ENCODE measurements around the gene ZDHHC24.

The ZDHHC24 gene

GRCh38 chr11:66550887-66551286 is 5.0 kb upstream of the ZDHHC24 start:
- no peak for TF ChIP-seq CTCF (conservative IDR thresholded peaks at IDR 0.05; ENCODE audit: low read depth, low read length)
- DNase-seq (ENCODE audit: low read depth) = no peak
- no peak overlapping the region for H3K4me3 ChIP-seq (ENCODE audit: low read length)

GRCh38 chr11:66549696-66550095 is 3.8 kb upstream of the ZDHHC24 start:
- no peak for TF ChIP-seq CTCF (conservative IDR thresholded peaks at IDR 0.05; ENCODE audit: low read depth, low read length)
- no peak for DNase-seq (ENCODE audit: low read depth)
- no peak overlapping the region for H3K4me3 ChIP-seq (ENCODE audit: low read length)

GRCh38 chr11:66548774-66549630 is 3.2 kb upstream of the ZDHHC24 start:
- no peak for DNase-seq (ENCODE audit: low read depth)
- no peak for TF ChIP-seq CTCF (conservative IDR thresholded peaks at IDR 0.05; ENCODE audit: low read depth, low read length)
- H3K4me3 ChIP-seq (ENCODE audit: low read length) = no peak overlapping the region

GRCh38 chr11:66548041-66548440 is 2.2 kb upstream of the ZDHHC24 start:
- H3K4me3 ChIP-seq (ENCODE audit: low read length) = no peak overlapping the region
- DNase-seq (ENCODE audit: low read depth) = no peak
- TF ChIP-seq CTCF (conservative IDR thresholded peaks at IDR 0.05; ENCODE audit: low read depth, low read length) = no peak

- no peak for DNase-seq (ENCODE audit: low read depth)
- TF ChIP-seq CTCF (conservative IDR thresholded peaks at IDR 0.05; ENCODE audit: low read depth, low read length) = no peak
- H3K4me3 ChIP-seq (ENCODE audit: low read length) = no peak overlapping the region
Observed at GRCh38 chr11:66547662-66548009, 1.8 kb upstream of the ZDHHC24 start.

- no peak for DNase-seq (ENCODE audit: low read depth)
- no peak overlapping the region for H3K4me3 ChIP-seq (ENCODE audit: low read length)
- no peak for TF ChIP-seq CTCF (conservative IDR thresholded peaks at IDR 0.05; ENCODE audit: low read depth, low read length)
Observed at GRCh38 chr11:66546966-66547661, 1.3 kb upstream of the ZDHHC24 start.

All from retinal pigment epithelial cell (primary cell).